ENCODE measurements around the gene FAM117B. TPM values are rescaled to one million over a fixed set of nuclear protein-coding genes. Genes with fewer than 3 reads are reported as not detected.

FAM117B gene
- total RNA-seq, 1 experiment from 2014 or later = 4.4 TPM

DNA sequence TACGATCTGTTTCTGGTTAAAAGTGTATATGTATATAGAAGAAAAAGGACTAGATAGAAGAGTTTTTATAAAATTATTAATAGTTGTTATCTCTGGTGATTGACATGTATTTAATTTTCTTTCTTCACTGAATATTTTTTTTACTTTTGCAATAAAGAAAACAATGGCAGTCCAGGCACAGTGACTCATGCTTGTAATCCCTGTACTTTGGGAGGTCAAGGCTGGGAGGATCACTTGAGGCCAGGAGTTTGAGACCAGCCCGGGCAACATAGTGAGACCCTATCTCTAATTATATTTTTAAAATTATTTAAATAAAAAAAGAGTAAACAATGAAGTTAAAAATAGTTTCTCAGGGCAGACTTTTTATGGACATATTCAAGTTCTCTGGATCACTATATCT, 114.7 kb downstream of the FAM117B start:
- in situ Hi-C loops (cut with HindIII; ENCODE audit: low sequenced_read_pairs) = no loop called here

DNA sequence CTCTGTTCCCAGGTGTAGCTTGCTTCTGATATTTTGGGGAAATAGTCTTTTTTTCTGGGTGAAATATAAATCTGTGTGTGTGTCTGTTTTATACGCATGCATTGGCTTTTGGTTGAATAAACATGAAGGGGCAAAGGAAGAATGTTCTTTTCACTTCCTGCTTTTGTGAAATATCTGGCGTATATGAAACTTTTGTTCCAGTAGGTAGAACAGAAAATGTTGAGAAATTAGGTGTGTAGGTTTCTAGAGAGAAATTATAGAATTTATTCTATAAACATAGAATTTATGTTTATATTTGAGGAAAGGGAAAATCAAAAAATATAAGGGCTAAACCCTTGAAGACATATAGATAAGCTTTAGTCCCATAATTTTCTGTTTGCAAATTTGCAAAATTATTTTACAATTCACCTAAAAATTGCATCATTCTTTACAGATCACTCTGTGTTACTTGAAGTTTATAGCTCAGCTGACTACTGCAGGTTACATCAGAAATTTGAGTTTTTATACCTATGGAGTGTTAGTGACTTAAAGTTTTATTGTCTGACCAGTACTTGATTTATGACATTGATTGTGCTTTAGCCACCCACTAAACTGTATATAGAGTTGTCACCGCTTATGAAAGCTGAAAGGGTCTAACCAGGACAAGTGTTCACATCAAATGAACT, 116.1 kb downstream of the FAM117B start:
- in situ Hi-C loops (cut with HindIII; ENCODE audit: low sequenced_read_pairs) = no loop called here

More for the DNA sequence above, 114.7 kb downstream of the FAM117B start:
- DNase-seq (ENCODE audit: low spot score) = no peak

DNA sequence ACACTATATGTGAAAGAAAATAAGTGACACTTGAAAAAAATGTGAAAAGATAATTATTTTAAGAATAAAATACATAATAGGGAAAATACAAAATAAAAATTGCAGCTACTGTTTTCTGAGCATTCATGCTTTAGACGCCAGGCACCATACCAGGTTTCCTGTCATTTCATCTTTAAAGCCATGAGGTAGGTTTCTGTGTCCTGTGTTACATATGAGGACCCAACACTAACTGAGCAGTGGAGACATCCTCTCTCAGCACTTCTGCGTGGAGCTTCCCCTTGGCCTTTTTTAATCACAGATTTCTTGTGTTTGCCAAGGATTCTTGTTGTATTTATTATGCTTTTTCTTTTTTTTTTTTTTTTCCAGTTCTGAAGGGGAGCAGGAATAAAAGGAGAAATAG, 117.3 kb downstream of the FAM117B start:
- in situ Hi-C loops (cut with HindIII; ENCODE audit: low sequenced_read_pairs) = no loop called here
- no peak for DNase-seq (ENCODE audit: low spot score)

More for the DNA sequence above, 116.1 kb downstream of the FAM117B start:
- DNase-seq (ENCODE audit: low spot score) = no peak

- no peak for DNase-seq (ENCODE audit: low spot score)
- in situ Hi-C loops (cut with HindIII; ENCODE audit: low sequenced_read_pairs) = no loop called here
Observed at GRCh38 chr2:202754936-202755335, 120.2 kb downstream of the FAM117B start.

GRCh38 chr2:202756598-202756997, 121.8 kb downstream of the FAM117B start:
- no peak for DNase-seq (ENCODE audit: low spot score)
- in situ Hi-C loops (cut with HindIII; ENCODE audit: low sequenced_read_pairs) = no loop called here

DNA sequence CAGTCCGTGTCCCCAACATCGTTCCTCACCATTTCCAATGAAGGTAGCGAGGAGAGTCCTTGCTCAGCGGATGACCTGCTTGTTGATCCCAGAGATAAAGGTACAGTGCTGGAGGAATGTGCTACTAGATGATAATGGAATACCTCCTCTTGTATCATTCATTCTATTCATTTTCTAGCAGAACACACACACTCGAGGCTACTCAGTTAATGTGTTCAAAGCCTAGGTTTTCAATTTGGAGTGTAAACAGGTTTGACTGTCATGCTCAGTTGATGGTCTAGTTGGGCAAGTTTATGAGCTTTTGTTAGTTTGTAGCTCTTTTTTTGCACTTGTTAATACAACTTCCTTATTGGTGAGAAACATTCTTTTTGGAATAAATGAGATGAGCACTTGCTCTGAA, 122.6 kb downstream of the FAM117B start:
- DNase-seq (ENCODE audit: low spot score) = no peak
- in situ Hi-C loops (cut with HindIII; ENCODE audit: low sequenced_read_pairs) = no loop called here

DNA sequence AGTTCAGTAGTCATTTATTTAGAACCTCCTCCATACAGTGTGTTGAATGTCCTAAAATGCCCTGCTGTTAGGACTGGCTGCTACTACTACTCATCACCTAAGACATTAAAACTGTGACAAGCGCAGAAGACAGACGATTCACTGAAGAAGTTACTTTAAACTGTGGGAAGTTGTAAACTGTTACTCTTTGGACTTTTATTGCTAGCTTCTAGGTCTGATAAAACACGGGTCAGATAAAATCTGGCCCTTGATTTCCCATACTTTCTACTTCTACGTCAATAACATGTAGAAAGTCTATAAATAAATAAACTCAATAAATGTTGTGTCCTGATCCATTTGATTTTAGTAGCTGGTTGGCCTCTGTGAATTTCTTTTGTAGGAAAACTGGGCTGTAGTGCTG, 123.4 kb downstream of the FAM117B start:
- in situ Hi-C loops (cut with HindIII; ENCODE audit: low sequenced_read_pairs) = no loop called here
- no peak for DNase-seq (ENCODE audit: low spot score)

- in situ Hi-C loops (cut with HindIII; ENCODE audit: low sequenced_read_pairs) = no loop called here
- peak; percentile 11 for DNase-seq (ENCODE audit: low spot score)
Observed at GRCh38 chr2:202758604-202759003, 123.8 kb downstream of the FAM117B start.

GRCh38 chr2:202760848-202761247, 126.1 kb downstream of the FAM117B start:
- in situ Hi-C loops (cut with HindIII; ENCODE audit: low sequenced_read_pairs) = no loop called here

DNA sequence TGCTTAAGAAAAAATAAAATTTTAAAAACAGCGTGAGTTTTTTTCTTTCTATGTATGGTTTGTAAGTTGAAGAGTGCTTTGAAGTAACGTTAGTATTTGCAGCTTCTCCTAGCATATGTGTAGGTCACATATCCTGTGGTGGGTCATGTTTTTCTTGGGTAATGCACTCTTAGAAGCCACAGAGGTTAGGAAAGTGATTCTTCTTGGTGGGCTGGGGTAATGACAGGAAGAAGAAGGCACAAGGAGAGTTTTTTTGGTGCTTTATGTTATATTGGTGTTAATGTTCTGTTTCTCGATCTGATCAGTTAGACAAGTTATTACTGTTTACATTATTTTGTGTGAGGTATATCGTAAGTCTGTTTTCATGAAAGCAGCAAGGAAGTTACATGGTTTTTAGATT, 127.8 kb downstream of the FAM117B start:
- no peak for DNase-seq (ENCODE audit: low spot score)
- in situ Hi-C loops (cut with HindIII; ENCODE audit: low sequenced_read_pairs) = no loop called here

More at GRCh38 chr2:202760848-202761247, 126.1 kb downstream of the FAM117B start:
- DNase-seq (ENCODE audit: low spot score) = no peak

DNA sequence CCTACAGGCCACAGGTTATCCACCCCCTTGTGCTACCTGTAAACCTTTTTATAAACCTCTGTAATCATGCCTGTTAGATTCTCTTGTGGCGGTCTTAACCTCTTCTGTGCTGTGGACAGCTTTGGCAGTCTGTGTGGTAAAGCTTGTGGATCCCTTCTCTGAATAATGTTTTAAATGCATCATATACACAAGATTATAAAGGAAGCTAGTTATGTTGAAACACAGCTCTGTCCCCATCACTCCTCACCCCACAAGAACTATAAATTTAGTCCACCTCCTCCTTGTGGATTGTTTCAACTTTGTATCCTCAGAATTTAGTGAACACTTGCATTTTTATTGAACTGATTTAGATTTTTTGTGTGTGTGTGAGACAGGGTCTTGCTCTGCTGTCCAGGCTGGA, 129.1 kb downstream of the FAM117B start:
- in situ Hi-C loops (cut with HindIII; ENCODE audit: low sequenced_read_pairs) = no loop called here

GRCh38 chr2:202764991-202765390, 130.2 kb downstream of the FAM117B start:
- no peak for DNase-seq (ENCODE audit: low spot score)
- in situ Hi-C loops (cut with HindIII; ENCODE audit: low sequenced_read_pairs) = no loop called here

More for the DNA sequence above, 129.1 kb downstream of the FAM117B start:
- DNase-seq (ENCODE audit: low spot score) = no peak

GRCh38 chr2:202765436-202765835, 130.7 kb downstream of the FAM117B start:
- no peak for DNase-seq (ENCODE audit: low spot score)
- in situ Hi-C loops (cut with HindIII; ENCODE audit: low sequenced_read_pairs) = no loop called here

GRCh38 chr2:202768273-202768672, 133.5 kb downstream of the FAM117B start:
- in situ Hi-C loops (cut with HindIII; ENCODE audit: low sequenced_read_pairs) = no loop called here
- no peak for DNase-seq (ENCODE audit: low spot score)

DNA sequence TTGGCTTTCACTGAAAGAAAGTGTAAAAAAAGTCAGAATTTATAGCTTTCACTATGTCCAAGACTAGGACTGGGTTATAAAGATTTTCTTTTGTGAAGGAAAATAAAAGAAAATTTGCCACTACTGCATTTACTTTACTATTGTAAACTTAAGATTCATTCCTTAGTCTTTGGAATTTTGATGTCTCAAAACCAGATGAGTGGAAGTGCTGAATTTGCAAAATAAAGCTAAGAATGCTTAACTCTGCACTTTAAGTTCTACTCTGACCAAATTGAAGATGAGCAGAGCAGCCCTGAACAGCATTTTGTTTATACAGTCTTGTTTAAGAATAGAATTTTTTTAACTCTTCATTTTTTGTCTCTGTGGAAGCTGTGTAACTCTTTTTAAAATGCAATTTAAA, 134.4 kb downstream of the FAM117B start:
- in situ Hi-C loops (cut with HindIII; ENCODE audit: low sequenced_read_pairs) = no loop called here
- no peak for DNase-seq (ENCODE audit: low spot score)

DNA sequence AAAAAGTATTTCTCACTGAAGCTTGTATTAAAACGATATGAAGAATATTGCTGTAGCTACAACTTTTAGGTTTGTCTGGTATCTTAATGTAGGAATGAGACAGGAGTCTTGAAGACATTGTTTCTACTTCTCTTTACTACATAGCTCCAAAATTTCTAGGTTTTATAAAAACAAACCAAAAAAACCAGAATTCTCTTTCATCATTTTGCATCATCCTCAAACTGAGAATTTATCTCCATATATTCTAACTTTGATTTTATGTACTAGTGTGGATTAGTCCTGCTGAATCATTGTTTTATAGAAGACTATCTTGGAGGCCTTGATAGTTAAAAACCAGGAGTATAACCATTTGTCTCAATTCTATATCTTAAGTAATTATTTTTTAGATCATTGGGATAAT, 136.6 kb downstream of the FAM117B start:
- no peak for DNase-seq (ENCODE audit: low spot score)
- in situ Hi-C loops (cut with HindIII; ENCODE audit: low sequenced_read_pairs) = no loop called here

- in situ Hi-C loops (cut with HindIII; ENCODE audit: low sequenced_read_pairs) = no loop called here
- no peak for DNase-seq (ENCODE audit: low spot score)
Observed at GRCh38 chr2:202771741-202772460, 137.1 kb downstream of the FAM117B start.

GRCh38 chr2:202773301-202773973, 138.7 kb downstream of the FAM117B start:
- no peak for DNase-seq (ENCODE audit: low spot score)
- in situ Hi-C loops (cut with HindIII; ENCODE audit: low sequenced_read_pairs) = no loop called here

DNA sequence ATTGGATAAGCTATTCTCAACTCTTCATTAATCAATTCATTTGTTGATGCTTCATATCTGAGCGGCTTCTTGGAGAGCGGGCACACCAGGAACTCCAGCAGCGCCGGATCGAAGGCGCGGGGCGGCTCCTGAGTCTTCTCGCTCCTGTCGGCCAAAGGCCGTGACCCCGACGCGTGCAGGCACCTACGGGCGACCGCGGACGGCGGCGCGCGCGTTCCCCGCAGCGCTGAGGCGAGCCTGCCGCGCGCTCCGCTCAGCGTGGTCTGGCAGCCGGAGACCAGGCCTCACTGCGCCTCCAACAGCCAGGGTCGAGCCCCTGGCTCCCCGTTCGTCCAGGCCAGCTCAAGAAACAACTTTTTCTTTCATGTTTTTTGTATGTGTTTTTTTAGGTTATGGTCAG, 139.3 kb downstream of the FAM117B start:
- DNase-seq (ENCODE audit: low spot score) = no peak
- in situ Hi-C loops (cut with HindIII; ENCODE audit: low sequenced_read_pairs) = no loop called here

GRCh38 chr2:202778217-202778616, 143.4 kb downstream of the FAM117B start:
- no peak for DNase-seq (ENCODE audit: low spot score)
- in situ Hi-C loops (cut with HindIII; ENCODE audit: low sequenced_read_pairs) = no loop called here
